ENCODE results near the gene ZBED1.
A peak's percentile ranks its signal among the peaks of the same experiment; 100 is the strongest.

The ZBED1 gene

GRCh38 chrX:2498781-2499302 is 1.9 kb downstream of the ZBED1 start:
- H3K4me3 ChIP-seq (ENCODE audit: control insufficient read depth, low read depth, low read length): peak overlapping the region; percentile 2; the same call in 1 of the 2 replicates

DNA sequence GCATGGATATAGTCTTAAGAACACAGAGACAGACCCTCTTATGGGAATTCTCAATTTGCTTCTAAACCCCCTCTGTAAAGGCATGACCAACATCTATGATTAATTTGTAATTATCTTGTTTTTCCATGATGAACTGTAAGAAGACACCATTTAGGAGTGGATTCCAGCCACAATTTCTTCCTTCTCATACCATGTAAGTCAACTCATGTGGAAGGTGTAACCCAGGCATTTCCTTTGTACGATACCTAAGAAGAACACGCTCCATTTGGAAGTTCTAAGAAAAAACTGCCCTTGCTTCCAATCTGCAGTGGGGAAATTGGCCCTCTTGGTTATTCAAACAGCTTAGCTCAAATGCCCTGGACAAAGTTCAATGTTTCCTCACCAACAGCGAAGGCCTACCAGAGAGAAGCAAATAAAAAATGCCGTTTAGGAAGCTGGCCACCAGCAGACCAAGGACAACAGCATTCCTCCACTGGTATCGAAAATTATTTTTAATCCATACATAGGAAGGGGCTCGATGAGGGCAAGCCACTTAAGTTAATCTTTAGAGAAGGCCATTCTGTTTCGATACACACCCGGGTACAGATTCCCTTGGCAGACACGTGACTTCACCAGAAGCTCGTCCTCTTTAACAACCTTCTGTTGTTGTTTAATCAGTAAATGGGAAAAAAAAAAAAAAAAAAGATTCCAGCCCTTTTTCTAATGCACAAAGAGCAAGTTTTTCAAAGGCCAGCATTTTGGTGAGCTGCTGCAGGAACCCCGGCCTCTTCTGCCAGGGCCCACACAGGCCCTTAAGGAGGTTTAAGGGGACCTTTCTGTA is 2.6 kb downstream of the ZBED1 start:
- TF ChIP-seq, protein P1, sequence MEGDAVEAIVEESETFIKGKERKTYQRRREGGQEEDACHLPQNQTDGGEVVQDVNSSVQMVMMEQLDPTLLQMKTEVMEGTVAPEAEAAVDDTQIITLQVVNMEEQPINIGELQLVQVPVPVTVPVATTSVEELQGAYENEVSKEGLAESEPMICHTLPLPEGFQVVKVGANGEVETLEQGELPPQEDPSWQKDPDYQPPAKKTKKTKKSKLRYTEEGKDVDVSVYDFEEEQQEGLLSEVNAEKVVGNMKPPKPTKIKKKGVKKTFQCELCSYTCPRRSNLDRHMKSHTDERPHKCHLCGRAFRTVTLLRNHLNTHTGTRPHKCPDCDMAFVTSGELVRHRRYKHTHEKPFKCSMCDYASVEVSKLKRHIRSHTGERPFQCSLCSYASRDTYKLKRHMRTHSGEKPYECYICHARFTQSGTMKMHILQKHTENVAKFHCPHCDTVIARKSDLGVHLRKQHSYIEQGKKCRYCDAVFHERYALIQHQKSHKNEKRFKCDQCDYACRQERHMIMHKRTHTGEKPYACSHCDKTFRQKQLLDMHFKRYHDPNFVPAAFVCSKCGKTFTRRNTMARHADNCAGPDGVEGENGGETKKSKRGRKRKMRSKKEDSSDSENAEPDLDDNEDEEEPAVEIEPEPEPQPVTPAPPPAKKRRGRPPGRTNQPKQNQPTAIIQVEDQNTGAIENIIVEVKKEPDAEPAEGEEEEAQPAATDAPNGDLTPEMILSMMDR (IDR thresholded peaks at IDR 0.05; ENCODE audit: control insufficient read depth, insufficient read depth, low read depth, low read length, missing control alignments): no peak
- H3K4me3 ChIP-seq (ENCODE audit: control insufficient read depth, low read depth, low read length): no peak overlapping the region
- no peak for DNase-seq (ENCODE audit: low read depth)

More at GRCh38 chrX:2498781-2499302, 1.9 kb downstream of the ZBED1 start:
- TF ChIP-seq, protein P1 (IDR thresholded peaks at IDR 0.05; ENCODE audit: control insufficient read depth, insufficient read depth, low read depth, low read length, missing control alignments): no peak
- DNase-seq (ENCODE audit: low read depth): no peak

GRCh38 chrX:2495595-2495994 is 5.2 kb downstream of the ZBED1 start:
- DNase-seq (ENCODE audit: low read depth): no peak

GRCh38 chrX:2492531-2493218 is 8.1 kb downstream of the ZBED1 start:
- DNase-seq (ENCODE audit: low read depth): no peak
- TF ChIP-seq, protein P1 (IDR thresholded peaks at IDR 0.05; ENCODE audit: control insufficient read depth, insufficient read depth, low read depth, low read length, missing control alignments): no peak
- H3K4me3 ChIP-seq (ENCODE audit: control insufficient read depth, low read depth, low read length): no peak overlapping the region

More at GRCh38 chrX:2495595-2495994, 5.2 kb downstream of the ZBED1 start:
- TF ChIP-seq, protein P1 (IDR thresholded peaks at IDR 0.05; ENCODE audit: control insufficient read depth, insufficient read depth, low read depth, low read length, missing control alignments): no peak
- H3K4me3 ChIP-seq (ENCODE audit: control insufficient read depth, low read depth, low read length): no peak overlapping the region

DNA sequence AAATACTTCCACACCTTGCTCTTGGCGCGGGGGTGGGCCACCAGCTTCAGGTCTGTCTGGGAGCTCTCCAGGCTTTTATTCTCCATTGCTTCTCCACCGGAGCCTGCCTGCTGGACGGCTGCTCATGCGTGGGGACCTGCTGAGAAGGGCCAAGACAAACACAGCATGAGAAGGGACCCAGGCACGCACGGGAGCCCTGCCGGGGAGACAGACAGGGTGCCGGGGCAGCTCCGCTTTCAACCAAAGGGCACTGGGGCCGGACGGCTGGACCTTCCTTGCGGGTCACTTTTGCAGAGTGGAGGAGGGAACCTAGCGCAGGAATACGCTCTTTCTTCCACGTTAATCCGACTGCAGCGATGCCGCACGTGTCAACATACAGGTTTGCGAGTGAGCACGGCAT is 10.1 kb downstream of the ZBED1 start:
- no peak for DNase-seq (ENCODE audit: low read depth)
- TF ChIP-seq, protein P1 (IDR thresholded peaks at IDR 0.05; ENCODE audit: control insufficient read depth, insufficient read depth, low read depth, low read length, missing control alignments): no peak
- no peak overlapping the region for H3K4me3 ChIP-seq (ENCODE audit: control insufficient read depth, low read depth, low read length)

- DNase-seq (ENCODE audit: low read depth): no peak
- no peak overlapping the region for H3K4me3 ChIP-seq (ENCODE audit: control insufficient read depth, low read depth, low read length)
- TF ChIP-seq, protein P1 (IDR thresholded peaks at IDR 0.05; ENCODE audit: control insufficient read depth, insufficient read depth, low read depth, low read length, missing control alignments): no peak
These were observed 11.0 kb downstream of the ZBED1 start for GRCh38 chrX:2489446-2490445.
